Stimulated activated CD8-positive, alpha-beta memory T cell treated with anti-CD3 and anti-CD28 coated beads, Interleukin-4, amount 100 ng/mL, for 48 hours (primary cell): ENCODE results near the gene FADS2.
A peak's percentile ranks its signal among the peaks of the same experiment; 100 is the strongest.

ENCODE experiments used
- DNase-seq: peaks from one replicate; pipeline ENCODE4 v3.0.0-alpha.2; 2020

Gene FADS2

DNA sequence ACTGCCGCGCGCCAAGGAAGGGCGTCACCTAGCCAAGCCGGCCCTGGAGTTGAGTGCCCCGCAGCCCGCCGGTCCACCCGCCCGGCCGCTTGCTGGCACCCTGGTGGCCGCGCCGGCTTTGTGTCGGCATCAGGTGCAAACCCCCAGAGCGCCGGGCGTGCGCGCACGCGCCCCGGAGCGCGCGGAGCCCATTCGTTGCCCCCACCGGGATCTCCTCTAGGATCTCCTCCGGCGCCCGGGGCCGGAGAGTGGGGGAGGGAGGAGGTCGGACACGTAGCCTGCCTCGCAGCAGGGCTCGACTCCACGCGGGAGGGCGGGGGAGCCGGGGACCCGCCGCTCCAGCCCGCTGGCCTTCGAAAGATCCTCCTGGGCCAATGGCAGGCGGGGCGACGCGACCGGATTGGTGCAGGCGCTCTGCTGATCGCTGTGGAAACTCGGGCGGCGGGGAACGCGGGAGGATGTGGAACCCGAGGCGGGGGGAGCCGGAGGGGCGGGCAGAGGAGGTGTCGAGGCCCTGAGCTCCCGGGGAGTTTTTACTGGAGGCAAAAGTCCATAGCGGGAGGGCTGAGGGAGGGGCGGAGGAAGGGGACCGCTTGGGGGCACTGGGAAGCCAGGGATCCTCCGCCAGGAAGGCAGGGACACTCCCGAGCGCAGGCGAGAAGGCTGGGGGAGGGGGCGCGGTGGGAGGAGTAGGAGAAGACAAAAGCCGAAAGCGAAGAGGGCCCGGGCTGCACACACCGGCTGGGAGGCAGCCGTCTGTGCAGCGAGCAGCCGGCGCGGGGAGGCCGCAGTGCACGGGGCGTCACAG, at the start of gene FADS2:
FADS2 (plus strand) TSS at position 730 of the 808 bp plus-strand sequence. CDS start 91 bp downstream, outside the sequence.
- peak; percentile 86 for DNase-seq

DNA sequence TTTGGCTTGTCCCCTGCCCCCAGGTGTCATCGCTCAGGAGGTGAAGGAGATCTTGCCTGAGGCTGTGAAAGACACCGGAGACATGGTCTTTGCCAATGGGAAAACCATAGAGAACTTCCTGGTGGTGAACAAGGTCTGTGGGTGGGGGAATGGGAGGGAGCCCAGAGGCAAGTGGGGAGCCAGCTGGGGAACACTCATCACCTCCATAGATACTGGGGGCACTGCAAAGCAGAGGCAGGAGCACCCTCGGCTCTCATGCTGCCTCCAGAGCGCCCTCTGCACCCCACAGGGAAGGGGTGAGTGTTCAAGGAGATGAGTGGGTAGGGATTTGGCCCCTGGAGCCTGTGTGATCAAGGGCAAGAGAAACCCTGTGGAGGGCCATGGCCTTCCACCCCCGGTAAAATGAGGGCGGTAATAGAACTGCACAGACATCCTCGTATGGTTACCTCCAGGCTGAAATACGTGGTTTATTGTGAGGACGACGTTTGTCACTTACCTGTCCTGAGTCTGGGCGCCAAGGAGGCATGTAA, 49.7 kb upstream of the FADS2 start:
- no peak for DNase-seq

GRCh38 chr11:61778920-61779650, 49.0 kb upstream of the FADS2 start:
- no peak for DNase-seq

GRCh38 chr11:61779666-61780525, 48.2 kb upstream of the FADS2 start:
- no peak for DNase-seq

- DNase-seq: no peak
These were observed 47.4 kb upstream of the FADS2 start for GRCh38 chr11:61780581-61781162.

GRCh38 chr11:61781585-61781984, 46.5 kb upstream of the FADS2 start:
- no peak for DNase-seq

- DNase-seq: no peak
These were observed 45.8 kb upstream of the FADS2 start for GRCh38 chr11:61782299-61782698.

DNA sequence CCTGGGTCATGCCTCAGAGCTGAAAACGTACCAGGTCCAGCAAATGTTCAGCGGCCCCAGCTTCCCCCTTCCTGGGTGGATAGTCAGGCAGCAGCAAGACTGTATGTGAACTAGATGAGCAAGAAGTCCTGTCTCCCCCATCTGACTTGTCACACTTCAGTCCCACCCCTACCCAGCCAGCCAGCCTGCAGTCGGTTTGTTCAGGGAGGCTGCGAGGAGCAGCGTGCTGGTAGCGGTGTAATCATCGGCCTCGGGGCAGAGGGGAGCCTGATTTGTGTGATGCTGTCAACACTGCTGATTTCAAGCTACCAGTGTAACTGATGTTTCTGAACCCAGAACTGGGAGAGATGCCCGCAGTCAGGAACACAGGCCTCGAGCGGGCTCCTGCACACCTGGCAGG, 45.3 kb upstream of the FADS2 start:
- DNase-seq: no peak

GRCh38 chr11:61783717-61784505, 44.2 kb upstream of the FADS2 start:
- no peak for DNase-seq

- DNase-seq: no peak
These were observed 43.6 kb upstream of the FADS2 start for GRCh38 chr11:61784506-61784805.

DNA sequence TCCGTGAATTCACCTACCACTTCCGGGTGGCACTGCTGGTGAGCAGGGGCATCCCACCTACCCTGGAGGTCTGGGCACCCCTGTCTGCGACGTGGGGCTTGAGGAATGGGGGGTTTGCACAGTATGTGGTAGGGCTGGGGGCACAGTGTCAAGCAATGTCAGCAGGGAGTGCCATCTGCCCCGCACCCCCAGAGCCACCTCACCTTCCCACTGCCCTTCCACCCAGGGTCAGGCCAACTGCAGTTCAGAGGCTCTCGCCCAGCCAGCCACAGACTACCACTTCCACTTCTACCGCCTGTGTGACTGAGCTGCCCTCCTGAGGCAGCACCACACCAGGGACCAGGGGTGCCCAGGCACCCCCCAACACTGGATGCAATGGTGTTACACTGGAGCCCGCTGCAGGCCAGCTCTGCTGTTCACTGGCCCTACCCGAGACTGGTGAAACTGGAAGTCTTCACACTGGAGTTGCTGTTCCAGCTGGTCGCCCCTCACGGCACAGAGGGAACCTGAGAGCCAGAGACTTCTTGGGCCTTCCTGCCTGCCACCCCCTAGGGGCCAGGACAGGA, 42.2 kb upstream of the FADS2 start:
- DNase-seq: no peak

GRCh38 chr11:61787928-61788491, 40.1 kb upstream of the FADS2 start:
- DNase-seq: no peak

- DNase-seq: peak; percentile 67
These were observed 36.3 kb upstream of the FADS2 start for GRCh38 chr11:61791737-61792309.

DNA sequence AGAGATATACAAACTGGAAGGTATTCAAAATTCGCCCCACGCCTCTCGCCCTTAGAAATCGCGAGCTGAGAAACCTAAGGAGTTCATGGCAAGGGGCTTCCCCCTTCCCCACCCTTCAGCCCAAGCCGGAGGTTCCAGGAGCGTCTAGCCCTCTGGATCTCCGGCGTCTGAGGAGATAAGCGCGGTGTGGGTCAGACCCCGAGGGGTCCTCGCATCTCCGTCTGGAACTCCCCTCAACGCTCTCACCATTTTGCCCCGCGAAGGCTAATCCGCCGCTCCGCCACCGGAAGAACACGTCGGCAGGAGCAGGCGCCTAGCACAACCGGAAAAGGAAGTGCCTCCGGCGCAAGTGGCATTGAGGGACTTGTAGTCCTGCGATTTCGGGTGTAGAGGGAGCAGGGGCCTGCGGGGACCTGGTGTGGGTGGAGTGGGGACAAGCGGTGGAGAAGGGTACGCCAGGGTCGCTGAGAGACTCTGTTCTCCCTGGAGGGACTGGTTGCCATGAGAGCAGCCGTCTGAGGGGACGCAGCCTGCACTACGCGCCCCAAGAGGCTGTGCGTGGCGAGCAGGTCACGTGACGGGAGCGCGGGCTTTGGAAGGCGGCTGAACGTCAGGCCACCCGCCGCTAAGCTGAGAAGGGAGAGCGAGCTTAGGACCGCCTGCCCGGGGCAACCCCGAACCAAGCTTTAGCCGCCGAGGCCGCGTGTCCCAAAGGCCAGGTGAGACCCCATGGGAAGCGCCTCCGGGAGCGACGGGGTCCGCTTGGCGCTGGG, 35.6 kb upstream of the FADS2 start, which contains the start of the genes FEN1 and TMEM258:
FEN1 (plus strand) TSS at position 602 of the 773 bp plus-strand sequence. CDS start 2,451 bp downstream, outside the sequence.
TMEM258 (minus strand) TSS at position 290 of the 773 bp plus-strand sequence; CDS start at position 249, 41 bp downstream.
- DNase-seq: peak; percentile 92

- DNase-seq: peak; percentile 38
These were observed 34.8 kb upstream of the FADS2 start for GRCh38 chr11:61793083-61793828.

GRCh38 chr11:61793829-61794204, 34.3 kb upstream of the FADS2 start:
- DNase-seq: no peak

DNA sequence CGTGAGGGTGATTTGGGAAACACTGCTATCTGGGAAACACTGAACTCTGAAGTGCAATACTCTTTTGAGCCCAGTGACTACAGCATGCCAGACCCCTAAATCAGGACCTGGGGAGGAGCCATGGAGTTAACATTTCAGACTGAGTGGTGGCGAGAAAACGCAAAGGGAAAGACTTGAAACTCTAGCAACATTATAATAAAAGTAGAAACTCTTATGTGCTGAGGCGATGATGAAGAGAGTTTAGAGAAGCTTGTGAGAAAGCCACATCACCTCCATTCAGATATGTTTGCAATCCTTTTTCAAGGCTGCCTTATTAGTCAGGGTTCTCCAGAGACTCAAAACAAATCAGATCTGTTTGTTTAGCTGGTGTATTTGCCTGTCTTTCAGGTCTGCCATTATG, 33.5 kb upstream of the FADS2 start:
- DNase-seq: no peak

DNA sequence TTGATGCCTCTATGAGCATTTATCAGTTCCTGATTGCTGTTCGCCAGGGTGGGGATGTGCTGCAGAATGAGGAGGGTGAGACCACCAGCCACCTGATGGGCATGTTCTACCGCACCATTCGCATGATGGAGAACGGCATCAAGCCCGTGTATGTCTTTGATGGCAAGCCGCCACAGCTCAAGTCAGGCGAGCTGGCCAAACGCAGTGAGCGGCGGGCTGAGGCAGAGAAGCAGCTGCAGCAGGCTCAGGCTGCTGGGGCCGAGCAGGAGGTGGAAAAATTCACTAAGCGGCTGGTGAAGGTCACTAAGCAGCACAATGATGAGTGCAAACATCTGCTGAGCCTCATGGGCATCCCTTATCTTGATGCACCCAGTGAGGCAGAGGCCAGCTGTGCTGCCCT, 32.6 kb upstream of the FADS2 start:
- no peak for DNase-seq
